SIG-M5 (cell line): ENCODE data around the gene XK.
"Not testable (repeated sequence)": the region's sequence is repeated elsewhere in the genome, so short reads cannot be mapped to it uniquely, and the experiment has no call there.

Experiments used
- DNase-seq: peaks from one replicate; lab custom pipeline; 2025; lab: John Stamatoyannopoulos, UW

The XK gene, protein sequence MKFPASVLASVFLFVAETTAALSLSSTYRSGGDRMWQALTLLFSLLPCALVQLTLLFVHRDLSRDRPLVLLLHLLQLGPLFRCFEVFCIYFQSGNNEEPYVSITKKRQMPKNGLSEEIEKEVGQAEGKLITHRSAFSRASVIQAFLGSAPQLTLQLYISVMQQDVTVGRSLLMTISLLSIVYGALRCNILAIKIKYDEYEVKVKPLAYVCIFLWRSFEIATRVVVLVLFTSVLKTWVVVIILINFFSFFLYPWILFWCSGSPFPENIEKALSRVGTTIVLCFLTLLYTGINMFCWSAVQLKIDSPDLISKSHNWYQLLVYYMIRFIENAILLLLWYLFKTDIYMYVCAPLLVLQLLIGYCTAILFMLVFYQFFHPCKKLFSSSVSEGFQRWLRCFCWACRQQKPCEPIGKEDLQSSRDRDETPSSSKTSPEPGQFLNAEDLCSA

GRCh38 chrX:37685381-37686359, at the start of gene XK:
TSS of gene XK (plus strand) at chrX:37685791. CDS start at chrX:37685962, 171 bp downstream.
- DNase-seq = no peak

GRCh38 chrX:37638047-37638446, 47.5 kb upstream of the XK start:
- DNase-seq = no peak

GRCh38 chrX:37640142-37640541, 45.4 kb upstream of the XK start:
- no peak for DNase-seq

- DNase-seq = no peak
These were observed 43.7 kb upstream of the XK start for GRCh38 chrX:37641859-37642258.

DNA sequence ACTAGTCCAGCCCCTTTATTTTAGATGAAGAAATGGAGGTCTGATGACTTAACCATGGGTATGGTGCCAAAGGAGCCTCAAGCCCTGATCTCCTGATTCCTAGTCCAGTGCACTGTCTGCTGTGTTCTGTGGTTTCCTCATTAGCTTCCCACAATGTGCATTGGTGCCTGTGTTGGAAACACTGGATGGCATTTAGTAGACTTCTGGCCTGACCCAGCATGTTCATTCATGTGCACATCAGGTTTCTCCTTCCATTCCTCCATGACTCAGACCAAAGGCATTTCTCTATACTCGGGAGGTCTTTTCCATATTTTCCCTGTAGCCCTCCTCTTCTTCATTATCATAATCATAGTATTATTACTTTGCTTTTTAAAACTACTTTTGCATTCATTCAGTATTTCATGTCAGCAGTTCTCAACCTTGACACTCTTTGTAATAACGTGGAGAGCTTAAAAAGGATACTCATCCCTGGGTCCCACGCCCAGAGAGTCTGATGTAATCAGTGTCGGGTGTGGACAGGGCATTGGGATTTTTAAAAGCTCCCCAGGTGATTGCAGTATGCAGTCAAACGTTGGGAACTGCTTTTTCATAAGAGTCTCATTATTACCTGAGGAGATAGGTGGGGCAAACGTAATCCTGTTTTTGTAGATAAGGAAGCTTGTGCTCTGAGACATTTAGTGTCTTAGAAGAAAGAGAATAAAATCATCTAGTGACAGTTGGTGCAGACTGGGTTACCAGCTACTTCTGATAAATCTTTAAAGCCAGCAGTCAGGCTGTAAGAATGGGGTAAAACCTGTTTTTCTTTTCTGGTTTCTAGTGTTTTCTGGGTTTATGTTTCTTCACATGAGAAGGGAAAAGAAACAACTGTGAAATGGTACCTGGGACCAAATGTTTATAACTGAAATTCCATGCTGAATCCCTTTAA, 40.9 kb upstream of the XK start:
- DNase-seq = no peak

GRCh38 chrX:37646254-37646653, 39.3 kb upstream of the XK start:
- no peak for DNase-seq

DNA sequence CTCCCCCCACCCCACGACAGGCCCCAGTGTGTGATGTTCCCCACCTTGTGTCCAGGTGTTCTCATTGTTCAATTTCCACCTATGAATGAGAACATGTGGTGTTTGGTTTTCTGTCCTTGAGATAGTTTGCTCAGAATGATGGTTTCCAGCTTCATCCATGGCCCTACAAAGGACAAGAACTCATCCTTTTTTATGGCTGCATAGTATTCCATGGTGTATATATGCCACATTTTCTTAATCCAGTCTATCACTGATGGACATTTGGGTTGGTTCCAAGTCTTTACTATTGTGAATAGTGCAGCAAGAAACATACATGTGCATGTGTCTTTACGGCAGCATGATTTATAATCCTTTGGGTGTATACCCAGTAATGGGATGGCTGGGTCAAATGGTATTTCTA, 34.7 kb upstream of the XK start:
- not testable (repeated sequence) for DNase-seq

DNA sequence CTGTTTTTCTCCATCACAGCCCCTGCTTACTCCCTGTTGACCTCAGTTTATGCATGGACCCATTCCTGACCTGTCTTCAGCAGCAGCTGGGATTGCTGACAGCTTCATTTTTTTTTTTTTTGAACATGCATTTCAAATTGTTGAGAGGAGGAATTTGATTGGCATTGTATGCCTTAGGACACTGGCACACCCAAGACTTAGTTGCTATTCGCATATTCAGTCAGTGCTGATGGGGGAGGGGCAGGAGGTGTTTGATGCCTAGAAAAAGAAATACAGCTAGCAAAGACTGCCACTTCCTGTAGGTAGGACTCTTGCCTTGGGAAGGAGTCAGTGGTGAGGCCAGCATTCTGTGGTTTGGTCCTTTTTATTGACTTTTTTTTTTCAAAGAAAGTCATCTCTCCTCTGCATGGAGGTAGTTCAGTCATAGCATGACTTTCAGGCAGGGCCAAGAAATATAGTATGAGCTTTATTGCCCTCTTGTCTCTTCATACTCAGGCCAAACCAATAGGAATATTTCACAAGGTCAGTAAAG, 33.6 kb upstream of the XK start:
- no peak for DNase-seq

DNA sequence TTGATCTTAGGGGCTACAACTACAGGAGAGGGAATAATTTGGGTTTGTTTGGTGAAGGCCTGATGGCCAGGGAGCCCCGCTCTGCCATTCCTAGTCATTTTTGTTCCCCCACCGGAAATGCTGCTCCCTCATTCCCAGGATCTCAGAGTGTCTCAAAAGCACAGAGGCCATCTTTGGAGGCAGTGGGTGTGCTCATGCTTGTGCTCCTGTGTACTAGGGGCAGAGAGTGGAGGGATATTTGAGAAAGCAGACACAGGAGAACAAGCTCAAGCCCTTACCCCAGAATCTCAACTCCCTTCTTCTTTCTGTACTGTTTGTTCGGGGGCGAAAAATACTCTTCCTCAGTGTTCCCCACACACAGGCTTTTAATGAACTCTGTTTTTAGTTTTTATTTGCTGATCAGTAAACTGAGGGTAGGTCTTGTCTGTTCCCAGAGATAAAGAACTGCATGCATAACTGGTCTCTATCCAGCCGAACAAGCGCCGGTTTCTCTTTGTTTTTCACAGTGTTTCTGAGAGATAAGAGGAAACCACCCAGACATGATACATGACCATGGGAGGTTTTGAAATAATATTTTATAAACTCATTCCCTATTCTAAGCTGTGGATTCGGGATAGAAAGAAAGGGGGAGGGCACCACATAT, 32.9 kb upstream of the XK start:
- DNase-seq = no peak

DNA sequence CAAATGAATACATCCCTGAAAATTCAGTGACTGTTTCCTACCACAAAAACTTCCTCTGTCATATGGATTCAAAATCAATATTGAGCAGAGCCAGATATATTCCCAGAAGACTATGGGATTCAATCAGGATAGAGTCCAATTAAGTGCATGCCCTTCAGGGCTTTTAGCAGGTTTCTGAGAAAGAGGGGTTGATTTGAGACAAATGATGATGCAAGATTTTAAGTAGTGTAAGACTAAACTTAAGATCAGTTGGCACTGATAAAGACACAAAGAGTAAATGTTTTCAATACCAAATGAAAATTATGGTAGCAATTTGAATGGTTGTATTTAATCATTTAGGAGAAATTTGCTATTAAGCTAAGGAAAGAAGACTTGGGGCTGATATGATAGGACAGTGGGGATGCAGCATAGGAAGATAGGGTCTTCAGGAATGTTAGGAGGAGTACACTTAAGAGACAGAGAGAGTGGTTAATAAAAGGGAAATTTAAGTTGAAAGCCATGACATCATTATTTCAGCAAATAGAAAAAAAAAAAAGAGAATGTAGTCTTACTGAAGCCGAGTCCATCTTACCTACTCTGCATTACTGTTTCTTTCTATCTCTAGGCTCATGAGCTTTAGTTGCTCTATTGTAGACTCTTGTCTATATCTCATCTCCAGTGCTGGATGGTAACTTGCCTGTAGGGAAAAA, 32.0 kb upstream of the XK start:
- no peak for DNase-seq

DNA sequence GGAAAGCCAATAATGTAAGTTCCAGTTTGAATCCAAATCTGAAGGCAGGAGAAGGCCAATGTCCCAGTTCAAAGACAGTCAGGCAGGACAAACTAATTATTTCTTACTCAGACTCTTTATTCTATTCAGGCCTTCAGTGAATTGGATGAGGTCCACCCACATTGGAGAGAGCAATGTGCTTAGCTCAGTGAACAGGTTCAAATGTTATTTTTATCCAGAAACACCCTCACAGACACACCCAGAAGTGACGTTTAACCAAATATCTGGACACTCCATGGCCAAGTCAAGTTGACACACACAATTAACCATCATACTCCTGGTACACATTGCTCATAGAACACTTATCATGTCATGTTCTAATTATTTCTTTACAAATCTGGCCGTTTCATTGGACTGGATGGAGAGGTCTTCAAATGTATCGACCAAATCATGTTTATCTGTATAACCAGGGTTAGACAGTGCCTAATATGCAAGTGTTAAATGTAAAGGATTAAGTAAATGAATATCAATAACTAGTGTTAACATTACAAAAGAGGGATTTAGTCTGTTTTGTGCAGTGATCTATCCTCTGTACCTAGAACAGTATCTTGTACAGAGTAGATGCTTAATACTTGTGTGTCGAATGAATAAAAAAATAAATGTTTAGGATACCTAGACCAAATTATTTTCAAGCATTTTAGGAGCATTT, 27.1 kb upstream of the XK start:
- no peak for DNase-seq

- DNase-seq = no peak
These were observed 26.5 kb upstream of the XK start for GRCh38 chrX:37659047-37659446.

- DNase-seq = no peak
These were observed 23.4 kb upstream of the XK start for GRCh38 chrX:37662181-37662580.

- no peak for DNase-seq
These were observed 19.1 kb upstream of the XK start for GRCh38 chrX:37666516-37666915.

- DNase-seq = no peak
These were observed 18.4 kb upstream of the XK start for GRCh38 chrX:37667141-37667540.

- no peak for DNase-seq
These were observed 13.0 kb upstream of the XK start for GRCh38 chrX:37672563-37672962.

DNA sequence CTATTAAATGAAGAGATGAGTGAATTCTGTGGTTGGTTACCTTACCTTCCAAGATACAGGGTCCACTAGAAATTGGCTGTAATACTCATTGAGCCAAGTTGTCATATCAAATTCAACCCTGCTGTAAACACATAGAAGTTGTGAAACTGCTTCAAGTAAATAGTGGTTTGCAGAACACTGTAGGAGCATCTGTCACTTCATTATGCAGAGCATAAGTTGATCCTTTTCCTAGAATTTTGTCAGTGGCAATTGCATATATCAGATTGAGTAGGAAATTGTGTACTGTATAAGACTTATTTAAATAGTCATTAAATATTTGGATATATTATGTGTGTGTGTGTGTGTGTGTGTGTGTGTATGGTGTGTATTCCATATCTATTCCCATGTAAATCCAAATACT, 8.8 kb upstream of the XK start:
- no peak for DNase-seq

DNA sequence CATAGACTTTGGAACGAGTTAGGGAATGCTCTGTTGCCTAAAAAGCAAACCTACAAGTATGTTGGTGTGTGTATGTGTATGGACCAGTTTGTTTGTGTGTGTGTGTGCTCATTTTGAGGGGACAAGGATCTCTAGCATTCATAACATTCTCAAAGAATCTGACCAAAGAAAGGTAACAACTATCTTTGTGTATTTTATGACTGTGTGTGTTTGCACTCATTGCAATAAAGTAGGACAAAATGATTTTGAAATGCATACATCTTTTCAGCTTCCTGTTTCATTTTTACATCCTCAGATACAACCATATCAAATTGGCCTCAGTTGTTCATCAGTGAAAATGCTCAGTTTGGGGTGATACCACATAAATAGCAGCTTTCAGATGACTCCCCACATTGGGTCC, 8.3 kb upstream of the XK start:
- DNase-seq = no peak

- DNase-seq = no peak
These were observed 7.8 kb upstream of the XK start for GRCh38 chrX:37677765-37678164.

DNA sequence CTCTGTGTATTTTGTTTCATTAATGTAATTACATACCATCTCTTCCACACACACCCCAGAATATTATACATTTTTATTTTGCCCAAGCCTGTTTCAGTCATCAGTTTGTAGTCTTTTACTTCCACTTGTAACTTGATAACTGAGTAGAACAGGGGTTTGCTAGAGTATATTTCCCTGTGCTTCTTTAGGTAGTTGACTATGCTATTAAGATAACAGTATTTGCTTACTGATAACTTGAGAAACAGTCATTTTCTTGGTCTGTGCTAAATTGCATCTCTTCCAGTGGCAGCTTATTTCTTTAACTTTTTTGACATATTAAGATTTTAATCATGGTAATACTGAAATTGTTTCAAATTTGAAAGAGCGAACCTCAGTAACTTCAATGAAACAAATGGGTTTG, 7.0 kb upstream of the XK start:
- no peak for DNase-seq
